GM18909 (cell line): ENCODE results near the gene ITGA4.

Source experiments
- ATAC-seq: cut with Tn5 transposase; IDR thresholded peaks from one replicate; pipeline ENCODE4 v1.9.1; 2021; ENCODE audit warnings: mild to moderate bottlenecking; ENCODE audit not compliant: unreplicated experiment, poor library complexity

The ITGA4 gene

DNA sequence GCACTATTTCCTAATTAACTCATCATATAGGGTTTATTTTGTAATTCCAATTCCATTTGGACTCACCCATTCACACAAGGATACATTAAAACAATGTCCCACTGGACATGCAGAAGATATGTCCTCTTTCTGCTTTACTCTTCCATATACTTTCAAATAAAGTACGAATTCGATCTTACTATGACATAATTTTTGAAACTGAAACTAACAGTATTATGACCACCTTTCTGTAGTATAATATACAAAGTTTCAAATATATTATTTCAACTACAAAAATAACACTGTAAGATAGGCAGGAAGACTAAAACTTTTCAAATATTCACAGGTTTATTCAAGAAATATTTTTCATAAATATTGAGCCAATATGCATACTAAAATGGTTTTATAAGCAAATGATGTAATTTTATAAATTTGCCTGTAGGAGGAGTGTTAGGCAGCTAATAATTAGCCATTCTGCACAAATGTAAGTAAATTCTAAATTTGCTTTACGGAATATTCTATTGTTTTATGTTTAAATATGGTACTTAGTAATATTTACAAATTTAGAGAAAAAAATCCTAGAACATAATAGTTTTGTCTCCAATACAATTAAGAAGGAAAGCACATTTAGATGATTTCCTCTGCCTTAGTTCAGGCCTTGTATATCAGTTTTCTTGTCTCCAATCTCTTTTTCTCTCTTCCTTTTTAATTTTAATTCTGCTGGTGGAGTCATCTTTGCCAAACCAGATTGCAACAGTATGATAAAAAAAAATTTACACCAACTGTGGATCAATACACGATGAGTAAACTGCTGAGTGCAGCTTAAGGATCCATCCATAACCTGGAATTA, 113.9 kb downstream of the ITGA4 start:
- no peak for ATAC-seq

DNA sequence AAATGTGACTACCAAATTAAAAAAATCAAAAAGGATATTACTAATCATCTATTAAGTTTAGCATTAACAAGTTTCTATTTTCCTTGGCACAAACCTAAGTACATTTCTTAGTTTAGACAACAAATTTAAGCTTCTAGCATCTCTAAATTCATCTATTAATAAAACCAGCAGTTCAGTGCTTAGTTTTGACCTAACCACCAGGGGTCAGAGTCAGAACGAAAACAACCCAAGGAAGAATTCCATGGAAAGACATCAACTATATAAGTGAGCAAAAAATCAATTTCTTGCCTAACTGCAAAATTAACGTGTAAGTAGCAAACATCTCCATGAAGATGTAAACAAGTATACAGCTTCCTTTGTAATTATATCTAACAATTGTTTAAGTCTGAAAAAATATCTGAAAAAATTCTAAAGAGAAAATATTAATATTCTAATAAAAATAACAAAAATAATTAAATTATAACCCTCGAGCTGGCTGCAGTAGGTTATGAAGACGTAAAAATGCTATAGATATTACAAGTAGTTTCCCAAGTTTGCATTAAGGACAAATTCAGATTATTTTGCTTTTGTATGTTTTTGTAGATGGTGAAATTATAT, 116.1 kb downstream of the ITGA4 start:
- no peak for ATAC-seq

DNA sequence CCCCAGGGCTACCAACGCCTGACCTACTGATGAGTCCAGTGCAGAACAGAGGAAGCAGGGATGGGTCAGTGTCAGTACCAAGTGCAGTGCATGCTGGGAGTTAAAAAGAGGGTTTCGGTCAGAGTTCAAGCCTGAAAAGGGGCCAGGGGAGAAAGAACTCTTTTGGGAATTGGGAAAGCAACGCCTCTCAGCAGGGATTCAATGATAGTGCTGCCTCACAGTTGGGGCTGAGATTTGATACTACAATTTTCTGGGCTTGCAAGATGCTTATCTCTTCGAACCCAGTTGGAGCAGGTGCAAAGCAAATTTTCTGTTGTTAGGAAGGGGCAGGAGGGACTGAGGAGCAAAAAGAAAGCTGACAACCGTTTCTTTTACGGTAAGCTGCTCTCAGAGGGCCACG, 117.1 kb downstream of the ITGA4 start:
- no peak for ATAC-seq

DNA sequence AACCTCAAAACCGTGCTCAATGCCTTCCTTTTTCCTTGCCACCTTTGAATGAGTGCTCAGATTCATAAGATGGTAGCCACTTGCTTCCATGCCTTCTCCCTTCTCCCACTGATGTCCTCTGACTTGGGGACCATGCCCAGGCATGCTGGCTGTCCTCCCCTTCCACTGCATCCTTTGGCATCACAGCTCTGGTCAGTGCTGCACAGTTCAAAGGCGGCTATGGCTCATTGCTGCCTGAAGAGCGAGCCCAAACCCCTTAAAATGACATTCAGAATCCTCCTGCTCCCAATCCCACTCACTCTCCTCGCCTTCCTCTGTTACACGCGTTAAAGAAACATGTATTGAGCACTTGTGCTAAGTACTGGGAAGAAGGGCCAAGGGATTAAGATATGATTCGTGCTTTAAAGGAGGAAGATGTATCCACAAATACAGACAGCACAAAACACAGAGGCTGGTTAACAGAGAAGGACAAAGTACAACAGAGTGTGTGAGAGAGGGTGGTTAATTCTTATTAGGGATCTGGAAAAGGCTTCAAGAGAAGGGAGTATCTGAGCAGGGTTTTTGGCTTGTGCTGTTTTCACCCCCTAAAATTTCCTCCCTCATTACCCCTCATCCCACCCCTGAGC, 118.0 kb downstream of the ITGA4 start:
- ATAC-seq: no peak

DNA sequence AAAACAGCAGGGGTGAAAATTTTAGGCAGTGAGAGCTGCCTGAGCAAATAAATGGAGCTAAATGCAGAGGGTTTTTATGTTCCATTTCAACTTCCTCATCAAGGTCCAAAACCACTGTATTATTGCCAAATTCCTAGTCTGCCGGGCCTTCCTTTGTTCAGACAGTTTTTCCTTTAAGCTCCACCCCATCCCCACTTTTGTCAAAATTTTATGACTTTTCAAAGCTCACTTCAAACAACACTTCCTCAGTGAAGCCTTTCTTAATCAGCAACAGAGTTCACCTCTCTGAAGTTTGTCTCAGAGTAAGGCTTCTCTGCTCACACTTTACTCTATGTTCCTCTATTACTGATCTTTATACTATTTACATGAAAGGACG, 118.5 kb downstream of the ITGA4 start:
- ATAC-seq: no peak

DNA sequence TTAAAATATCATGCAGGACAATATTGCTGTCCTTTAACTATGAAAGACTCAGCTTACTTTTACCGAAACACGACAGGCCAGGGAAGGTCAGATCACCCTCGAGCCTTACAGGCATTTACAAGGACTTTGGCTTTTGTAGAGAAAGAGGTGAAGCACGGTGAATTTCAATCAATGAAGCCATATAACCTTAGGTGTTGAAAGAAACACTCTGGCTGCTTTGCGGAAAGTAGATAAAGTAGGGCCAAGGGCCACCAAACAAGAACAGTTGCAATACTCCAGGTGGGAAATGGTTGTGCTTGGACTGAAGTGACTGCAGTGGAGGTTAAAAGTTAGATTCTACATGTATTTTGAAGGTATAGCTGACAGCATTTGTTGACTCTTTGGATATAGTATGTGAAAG, 119.2 kb downstream of the ITGA4 start:
- no peak for ATAC-seq

DNA sequence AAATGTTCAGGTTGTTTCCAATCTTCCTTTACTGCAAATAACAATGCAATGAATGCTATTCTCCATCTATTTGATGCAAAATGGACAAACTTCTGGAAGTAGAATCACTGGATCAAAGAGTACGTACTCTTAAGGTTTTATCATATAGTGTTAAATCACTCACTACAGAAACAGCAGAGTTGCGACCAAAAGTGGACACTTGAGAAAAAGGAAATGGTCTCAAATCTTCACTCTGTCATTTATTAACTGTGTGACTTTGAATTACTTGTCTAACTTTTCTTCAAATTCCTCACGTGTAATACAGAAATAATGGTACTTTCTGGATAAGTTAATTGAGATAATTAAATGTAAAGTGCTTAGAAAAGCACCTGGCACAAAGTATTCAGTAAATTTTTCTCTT, 121.6 kb downstream of the ITGA4 start:
- peak; percentile 53 for ATAC-seq

DNA sequence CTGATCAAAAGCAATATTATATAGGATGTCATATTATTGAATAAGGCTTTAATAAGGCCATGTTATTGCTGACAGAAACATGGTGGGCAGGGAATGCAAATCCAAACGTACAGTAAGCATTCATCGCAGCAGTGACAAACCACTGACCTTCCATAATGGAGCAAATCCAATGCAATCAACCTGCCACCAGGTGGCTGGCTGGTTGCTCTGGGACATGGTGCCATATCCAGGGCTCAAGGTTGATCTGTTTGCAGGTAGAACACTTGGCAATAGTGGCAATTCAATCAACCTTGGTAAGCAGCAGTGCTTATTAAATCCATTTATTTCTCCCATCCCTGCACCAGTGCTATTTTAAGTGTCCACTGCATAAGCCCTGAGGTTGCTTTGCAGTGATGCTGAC, 124.3 kb downstream of the ITGA4 start:
- no peak for ATAC-seq

DNA sequence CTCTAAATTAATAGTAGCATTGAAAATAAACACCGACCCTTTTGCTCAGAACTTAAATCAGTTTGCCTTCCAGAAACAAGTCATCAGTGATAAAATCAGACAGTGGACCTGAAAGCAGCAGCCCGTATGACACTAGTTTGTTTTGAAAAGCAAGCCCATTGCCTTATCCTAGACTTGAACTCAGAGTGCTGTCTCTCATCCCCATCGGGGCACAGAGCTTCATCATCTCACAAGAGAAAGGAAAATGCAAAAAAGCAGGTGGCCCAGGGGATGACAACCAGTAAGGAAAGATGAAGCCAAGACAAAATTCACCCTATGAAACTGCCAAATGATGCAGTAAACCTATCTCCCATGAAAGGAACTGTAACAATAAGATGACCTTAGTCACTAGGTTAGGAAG, 128.5 kb downstream of the ITGA4 start:
- ATAC-seq: no peak
